K562 (cell line): ENCODE data around the gene NMRK2.

Experiments used
- ATF2 ChIP-seq: sonication (generic); formaldehyde crosslinking; IDR thresholded peaks from 2 replicates; pipeline ENCODE4 v1.8.1; 2022; ENCODE audit warnings: missing genetic modification reagents
- CTCF ChIP-seq, 3 experiments: IDR thresholded peaks in 2 of 3; conservative IDR thresholded peaks in 1 of 3; 2 replicates each; pipeline ENCODE4 v1.5.1; 2011 to 2012; ENCODE audit warnings: low read length in 3 of 3, mild to moderate bottlenecking in 3 of 3, control low read depth in 2 of 3, improper control_type of control experiment in 1 of 3, inconsistent platforms in 1 of 3, low read depth in 1 of 3, mixed read lengths in 1 of 3, moderate library complexity in 1 of 3; ENCODE audit not compliant: insufficient read depth in 2 of 3
- GATA2 ChIP-seq: sonication (generic); formaldehyde crosslinking; IDR thresholded peaks from 2 replicates; pipeline ENCODE4 v1.4.0; 2020; ENCODE audit warnings: mild to moderate bottlenecking, missing genetic modification reagents
- HNRNPUL1 ChIP-seq: fragments of 200-400 bp; formaldehyde crosslinking; IDR thresholded peaks from 2 replicates; pipeline ENCODE4 v1.6.1; 2017; ENCODE audit warnings: low read length
- MNT ChIP-seq, 2 experiments: fragments of 450-650 bp; conservative IDR thresholded peaks; 2 replicates each; pipeline ENCODE4 v1.6.1; 2017; ENCODE audit warnings: mild to moderate bottlenecking in 2 of 2, moderate library complexity in 2 of 2
- PKNOX1 ChIP-seq: fragments of 450-650 bp; IDR thresholded peaks from 2 replicates; pipeline ENCODE4 v1.6.1; 2016
- POLR2AphosphoS2 ChIP-seq: IDR thresholded peaks from 2 replicates; pipeline ENCODE4 v1.6.1; 2012; ENCODE audit warnings: low read length, improper control_type of control experiment
- SETDB1 ChIP-seq: IDR thresholded peaks from one replicate; pipeline ENCODE4 v1.6.1; 2012; ENCODE audit warnings: low read length, control low read depth, inconsistent platforms
- ZNF740 ChIP-seq, 3 experiments: fragments of 200-800 bp in 1 of 3; sonication (Bioruptor generic) in 1 of 3; sonication (generic) in 1 of 3; formaldehyde crosslinking in 1 of 3; IDR thresholded peaks; 2 replicates each; pipeline versions ENCODE4 v1.6.1 to v1.8.0; 2016 to 2022; ENCODE audit warnings: mild to moderate bottlenecking in 2 of 3, missing compliant biosample characterization in 2 of 3, missing genetic modification characterization in 2 of 3, missing genetic modification reagents in 1 of 3

GRCh38 chr19:3936506-3937442 is 3.9 kb downstream of the NMRK2 start:
- TF ChIP-seq ATF2 (CRISPR knock-in tag): no peak
- TF ChIP-seq GATA2 (CRISPR knock-in tag): no peak
- no peak for TF ChIP-seq SETDB1
- no peak for TF ChIP-seq ZNF740 (CRISPR knock-in tag; IDR thresholded peaks at IDR 0.05)
- no peak for TF ChIP-seq ZNF740 (tag; IDR thresholded peaks at IDR 0.05)
- TF ChIP-seq HNRNPUL1: no peak
- no peak for TF ChIP-seq POLR2AphosphoS2
- no peak for TF ChIP-seq CTCF (IDR thresholded peaks at IDR 0.05 in 2 of 3, conservative IDR thresholded peaks at IDR 0.05 in 1 of 3; ENCODE audit: insufficient read depth in 2 of 3, low read depth in 1 of 3, low read length in 3 of 3)
- TF ChIP-seq PKNOX1: no peak
- no peak for TF ChIP-seq MNT (conservative IDR thresholded peaks at IDR 0.05)
